OCI-LY1 (cell line): ENCODE measurements around the gene C1QC.
"Not testable (repeated sequence)": the region's sequence is repeated elsewhere in the genome, so short reads cannot be mapped to it uniquely, and the experiment has no call there.

Experiments used
- H2AFZ ChIP-seq: fragments of 200-600 bp; sonication (generic), shearing (Covaris generic); 2 replicates; pipeline ENCODE4 v1.6.0; 2014; ENCODE audit warnings: antibody characterized with exemption, mild to moderate bottlenecking, low read length
- H3F3A ChIP-seq: fragments of 200-600 bp; sonication (generic), shearing (Covaris generic); 2 replicates; pipeline ENCODE4 v1.6.0; 2014; ENCODE audit warnings: mild to moderate bottlenecking, antibody characterized with exemption, low read length, moderate library complexity; ENCODE audit not compliant: insufficient read depth
- H3K27ac ChIP-seq: fragments of 200-600 bp; sonication (generic); 2 replicates; pipeline ENCODE4 v1.5.1; 2014; ENCODE audit warnings: low read length, mixed run types, mild to moderate bottlenecking, low read depth; ENCODE audit not compliant: poor library complexity, severe bottlenecking
- H3K27me3 ChIP-seq: fragments of 200-600 bp; sonication (generic); 2 replicates; pipeline ENCODE4 v1.6.0; 2014; ENCODE audit warnings: antibody characterized with exemption, mild to moderate bottlenecking, low read length, moderate library complexity; ENCODE audit not compliant: insufficient read depth
- H3K36me3 ChIP-seq: fragments of 200-600 bp; sonication (generic); 2 replicates; pipeline ENCODE4 v1.6.1; 2014; ENCODE audit warnings: mild to moderate bottlenecking, antibody characterized with exemption, low read length, moderate library complexity, mixed read lengths; ENCODE audit not compliant: insufficient read depth
- H3K4me1 ChIP-seq: fragments of 200-600 bp; sonication (generic); 2 replicates; pipeline ENCODE4 v1.5.1; 2014; ENCODE audit warnings: mild to moderate bottlenecking, low read length, moderate library complexity; ENCODE audit not compliant: insufficient read depth, severe bottlenecking
- H3K4me2 ChIP-seq: fragments of 200-600 bp; sonication (generic), shearing (Covaris generic); 2 replicates; pipeline ENCODE4 v1.6.1; 2014; ENCODE audit warnings: low read length
- H3K4me3 ChIP-seq: fragments of 200-600 bp; sonication (generic); 2 replicates; pipeline ENCODE4 v1.5.1; 2014; ENCODE audit warnings: low read length, low read depth, mild to moderate bottlenecking, mixed read lengths; ENCODE audit not compliant: poor library complexity, severe bottlenecking
- H3K79me2 ChIP-seq: fragments of 200-600 bp; shearing (Covaris generic); 2 replicates; pipeline ENCODE4 v1.6.1; 2016; ENCODE audit warnings: mixed run types, low read length, mixed read lengths; ENCODE audit not compliant: insufficient read depth
- H3K9ac ChIP-seq: fragments of 200-600 bp; sonication (generic), shearing (Covaris generic); 2 replicates; pipeline ENCODE4 v1.6.1; 2014; ENCODE audit warnings: mild to moderate bottlenecking, low read length, mixed read lengths
- H3K9me2 ChIP-seq: fragments of 200-600 bp; sonication (generic), shearing (Covaris generic); 2 replicates; pipeline ENCODE4 v1.6.1; 2014; ENCODE audit warnings: low read depth, mild to moderate bottlenecking, low read length, mixed read lengths
- H3K9me3 ChIP-seq: fragments of 200-600 bp; shearing (Covaris generic); 2 replicates; pipeline ENCODE4 v1.6.1; 2014; ENCODE audit warnings: low read length, mixed read lengths
- H4K20me1 ChIP-seq: fragments of 200-600 bp; sonication (generic), shearing (Covaris generic); 2 replicates; pipeline ENCODE4 v1.6.0; 2016; ENCODE audit warnings: mild to moderate bottlenecking, low read length; ENCODE audit not compliant: insufficient read depth
- EZH2 ChIP-seq: fragments of 200-600 bp; sonication (generic), shearing (Covaris generic); IDR thresholded peaks from 2 replicates; pipeline ENCODE4 v1.8.0; 2017; ENCODE audit warnings: borderline replicate concordance, mixed run types, mild to moderate bottlenecking, antibody characterized with exemption, low read length, moderate library complexity, mixed read lengths
- TF ChIP-seq, protein P1 (sequence below): fragments of 200-600 bp; sonication (generic), shearing (Covaris generic); IDR thresholded peaks from 2 replicates; pipeline ENCODE4 v1.5.1; 2017; ENCODE audit warnings: mild to moderate bottlenecking, antibody characterized with exemption, low read length, moderate library complexity, mixed read lengths

Gene C1QC

GRCh38 chr1:22674410-22674749, 30.9 kb downstream of the C1QC start:
- Histone ChIP-seq H3K4me2 (no peak overlapping the region), H4K20me1 (no peaks in the 10 kb centered on the region), H3K4me3 (no peak overlapping the region), H3F3A (no peaks in the 10 kb centered on the region), H3K4me1 (no peaks in the 10 kb centered on the region), H3K9me3 (no peaks in the 10 kb centered on the region), H3K27ac (no peak overlapping the region), H3K79me2 (no peaks in the 10 kb centered on the region), H3K9me2 (no peaks in the 10 kb centered on the region), H3K9ac (no peak overlapping the region), H3K27me3 (no peaks in the 10 kb centered on the region), H2AFZ (no peak overlapping the region), H3K36me3 (no peaks in the 10 kb centered on the region)
- TF ChIP-seq, protein P1, sequence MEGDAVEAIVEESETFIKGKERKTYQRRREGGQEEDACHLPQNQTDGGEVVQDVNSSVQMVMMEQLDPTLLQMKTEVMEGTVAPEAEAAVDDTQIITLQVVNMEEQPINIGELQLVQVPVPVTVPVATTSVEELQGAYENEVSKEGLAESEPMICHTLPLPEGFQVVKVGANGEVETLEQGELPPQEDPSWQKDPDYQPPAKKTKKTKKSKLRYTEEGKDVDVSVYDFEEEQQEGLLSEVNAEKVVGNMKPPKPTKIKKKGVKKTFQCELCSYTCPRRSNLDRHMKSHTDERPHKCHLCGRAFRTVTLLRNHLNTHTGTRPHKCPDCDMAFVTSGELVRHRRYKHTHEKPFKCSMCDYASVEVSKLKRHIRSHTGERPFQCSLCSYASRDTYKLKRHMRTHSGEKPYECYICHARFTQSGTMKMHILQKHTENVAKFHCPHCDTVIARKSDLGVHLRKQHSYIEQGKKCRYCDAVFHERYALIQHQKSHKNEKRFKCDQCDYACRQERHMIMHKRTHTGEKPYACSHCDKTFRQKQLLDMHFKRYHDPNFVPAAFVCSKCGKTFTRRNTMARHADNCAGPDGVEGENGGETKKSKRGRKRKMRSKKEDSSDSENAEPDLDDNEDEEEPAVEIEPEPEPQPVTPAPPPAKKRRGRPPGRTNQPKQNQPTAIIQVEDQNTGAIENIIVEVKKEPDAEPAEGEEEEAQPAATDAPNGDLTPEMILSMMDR: no peak
- TF ChIP-seq EZH2: no peak

DNA sequence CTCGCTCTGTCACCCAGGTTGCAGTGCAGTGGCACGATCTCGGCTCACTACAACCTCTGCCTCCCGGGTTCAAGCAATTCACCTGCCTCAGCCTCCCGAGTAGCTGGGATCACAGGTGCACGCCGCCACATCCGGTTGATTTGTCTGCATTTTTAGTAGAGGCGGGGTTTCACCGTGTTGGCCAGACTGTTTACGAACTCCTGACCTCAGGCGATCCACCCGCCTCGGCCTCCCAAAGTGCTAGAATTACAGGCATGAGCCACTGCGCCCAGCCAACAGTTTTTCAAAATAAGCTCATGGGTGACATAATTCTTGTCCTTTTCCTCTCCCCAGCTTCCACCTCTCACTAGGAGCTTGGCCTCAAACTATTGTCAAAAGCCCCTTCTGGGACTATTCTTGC, 32.7 kb downstream of the C1QC start:
- not testable (repeated sequence) for H3K4me1 ChIP-seq, H3K36me3 ChIP-seq, H3K27ac ChIP-seq, H3F3A ChIP-seq, H2AFZ ChIP-seq, H3K9me2 ChIP-seq, H3K4me2 ChIP-seq, H3K9ac ChIP-seq, H3K9me3 ChIP-seq, H4K20me1 ChIP-seq, H3K4me3 ChIP-seq, H3K79me2 ChIP-seq, H3K27me3 ChIP-seq

- no peaks in the 10 kb centered on the region for H4K20me1 ChIP-seq
- H2AFZ ChIP-seq: no peak overlapping the region
- H3K4me2 ChIP-seq: no peak overlapping the region
- no peak overlapping the region for H3K4me3 ChIP-seq
- H3K27ac ChIP-seq: no peak overlapping the region
- no peaks in the 10 kb centered on the region for H3F3A ChIP-seq
- H3K9ac ChIP-seq: no peak overlapping the region
- H3K27me3 ChIP-seq: no peaks in the 10 kb centered on the region
- H3K9me3 ChIP-seq: no peaks in the 10 kb centered on the region
- no peaks in the 10 kb centered on the region for H3K9me2 ChIP-seq
- H3K36me3 ChIP-seq: no peaks in the 10 kb centered on the region
- no peak for TF ChIP-seq EZH2
- TF ChIP-seq, protein P1: no peak
- H3K4me1 ChIP-seq: no peaks in the 10 kb centered on the region
- H3K79me2 ChIP-seq: no peaks in the 10 kb centered on the region
Observed at GRCh38 chr1:22676916-22677583, 33.6 kb downstream of the C1QC start.
